ENCODE measurements around the gene C22orf23. TPM values are rescaled to one million over a fixed set of nuclear protein-coding genes. Genes with fewer than 3 reads are reported as not detected.
"Not testable (repeated sequence)": the region's sequence is repeated elsewhere in the genome, so short reads cannot be mapped to it uniquely, and the experiment has no call there.

C22orf23 gene
- polyA plus RNA-seq, 4 donors, result 0.24 TPM; not detected in 2

DNA sequence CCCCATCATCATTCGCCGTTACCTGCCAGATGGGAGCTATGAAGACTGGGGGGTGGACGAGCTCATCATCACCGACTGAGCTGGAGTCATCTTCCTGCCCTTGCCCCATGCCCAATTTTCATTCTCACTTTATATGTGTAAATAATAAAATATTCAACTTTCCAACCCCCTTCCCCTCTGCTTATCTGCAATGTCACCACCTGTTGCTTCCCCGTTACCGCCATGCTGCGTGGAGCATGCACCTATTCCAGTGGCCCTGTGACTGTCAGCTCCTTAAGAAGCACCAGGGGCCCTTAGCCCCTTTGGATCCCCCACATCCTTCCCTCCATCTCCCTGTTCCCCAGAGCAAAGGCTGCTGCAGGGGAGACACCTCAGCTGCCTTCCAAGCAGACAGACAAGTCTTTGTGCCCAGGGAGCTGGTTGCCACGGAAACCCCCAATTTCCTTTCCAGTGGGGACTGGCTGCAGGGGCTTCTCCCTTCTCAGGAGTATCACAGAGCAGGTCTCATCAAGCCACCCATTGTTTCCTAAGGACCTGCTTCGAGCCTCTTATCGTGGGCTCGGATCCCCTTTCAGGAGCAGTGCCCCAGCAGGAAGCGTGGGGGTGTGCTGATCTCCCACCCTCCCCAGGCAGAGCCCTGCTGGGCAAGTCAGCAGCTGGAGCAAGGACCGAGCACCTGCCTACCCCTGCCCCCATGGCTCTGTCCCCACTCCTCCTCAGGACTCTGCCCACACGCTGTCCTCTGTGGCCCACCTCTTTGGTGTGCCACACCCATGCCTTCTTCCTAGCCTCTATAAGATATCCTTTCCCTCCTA, 14.4 kb upstream of the C22orf23 start:
- Histone ChIP-seq H3K9me3 (ENCODE audit: control insufficient read depth in 2 of 2, insufficient read depth in 1 of 2, low read depth in 1 of 2, low read length in 1 of 2) (no peaks in the 10 kb centered on the region), H3K36me3 (ENCODE audit: control insufficient read depth in 3 of 3, insufficient read depth in 2 of 3, low read depth in 1 of 3, low read length in 3 of 3) (peaks cover 0 to 60% (median 5%) of the 10 kb centered on the region in 3 donors), H3K27ac (ENCODE audit: low read depth in 1 of 3, low read length in 2 of 3) (no peak overlapping the region), H3K27me3 (ENCODE audit: control insufficient read depth in 3 of 3, insufficient read depth in 3 of 3, low read length in 3 of 3) (no peaks in the 10 kb centered on the region), H3K4me3 (ENCODE audit: low read depth in 1 of 3, low read length in 3 of 3) (no peak overlapping the region), H3K4me1 (ENCODE audit: control insufficient read depth in 3 of 3, insufficient read depth in 2 of 3, low read depth in 1 of 3, low read length in 2 of 3) (no peaks in the 10 kb centered on the region)
- no peak for DNase-seq
- FAIRE-seq, result no peak
- WGBS, 3 donors, result 83 to 87% (median 83%) methylated on average over 14 of the region's 14 CpGs

GRCh38 chr22:37967147-37967546, 13.7 kb upstream of the C22orf23 start:
- WGBS, 3 donors, result 50 to 88% (median 59%) methylated on average over 1 of the region's 1 CpG
- FAIRE-seq, result no peak

GRCh38 chr22:37965940-37966664, 12.7 kb upstream of the C22orf23 start:
- no peak overlapping the region for H3K27ac ChIP-seq (ENCODE audit: low read depth in 1 of 3, low read length in 2 of 3)
- no peak for FAIRE-seq
- no peaks in the 10 kb centered on the region for H3K27me3 ChIP-seq (ENCODE audit: control insufficient read depth in 3 of 3, insufficient read depth in 3 of 3, low read length in 3 of 3)
- 84 to 85% (median 85%) methylated on average over 9 of the region's 9 CpGs for WGBS, 3 donors
- no peaks in the 10 kb centered on the region for H3K4me1 ChIP-seq (ENCODE audit: control insufficient read depth in 3 of 3, insufficient read depth in 2 of 3, low read depth in 1 of 3, low read length in 2 of 3)
- H3K4me3 ChIP-seq (ENCODE audit: low read depth in 1 of 3, low read length in 3 of 3), result no peak overlapping the region
- peaks cover 4 to 65% (median 10%) of the 10 kb centered on the region in 3 donors for H3K36me3 ChIP-seq (ENCODE audit: control insufficient read depth in 3 of 3, insufficient read depth in 2 of 3, low read depth in 1 of 3, low read length in 3 of 3)
- no peaks in the 10 kb centered on the region for H3K9me3 ChIP-seq (ENCODE audit: control insufficient read depth in 2 of 2, insufficient read depth in 1 of 2, low read depth in 1 of 2, low read length in 1 of 2)
- DNase-seq, result no peak

More at GRCh38 chr22:37967147-37967546, 13.7 kb upstream of the C22orf23 start:
- Histone ChIP-seq H3K27ac (ENCODE audit: low read depth in 1 of 3, low read length in 2 of 3) (no peak overlapping the region), H3K36me3 (ENCODE audit: control insufficient read depth in 3 of 3, insufficient read depth in 2 of 3, low read depth in 1 of 3, low read length in 3 of 3) (peaks cover 0 to 59% (median 6%) of the 10 kb centered on the region in 3 donors), H3K27me3 (ENCODE audit: control insufficient read depth in 3 of 3, insufficient read depth in 3 of 3, low read length in 3 of 3) (no peaks in the 10 kb centered on the region), H3K9me3 (ENCODE audit: control insufficient read depth in 2 of 2, insufficient read depth in 1 of 2, low read depth in 1 of 2, low read length in 1 of 2) (no peaks in the 10 kb centered on the region), H3K4me3 (ENCODE audit: low read depth in 1 of 3, low read length in 3 of 3) (no peak overlapping the region), H3K4me1 (ENCODE audit: control insufficient read depth in 3 of 3, insufficient read depth in 2 of 3, low read depth in 1 of 3, low read length in 2 of 3) (no peaks in the 10 kb centered on the region)
- no peak for DNase-seq

DNA sequence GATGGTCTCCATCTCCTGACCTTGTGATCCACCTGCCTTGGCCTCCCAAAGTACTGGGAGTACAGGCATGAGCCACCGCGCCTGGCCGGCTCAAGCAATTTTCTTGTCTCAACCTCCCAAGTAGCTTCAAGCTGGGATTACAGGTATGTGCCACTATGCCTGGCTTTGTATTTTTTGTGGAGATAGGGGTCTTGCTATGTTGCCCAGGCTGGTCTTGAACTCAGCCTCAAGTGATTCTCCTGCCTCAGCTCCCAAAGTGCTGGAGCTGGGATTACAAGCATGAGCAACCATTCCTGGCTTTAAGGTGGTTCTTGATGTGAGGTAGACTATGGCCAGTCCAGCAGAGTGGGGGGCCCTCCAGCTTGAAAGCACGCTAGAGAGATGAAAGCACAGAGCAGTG, 7.7 kb upstream of the C22orf23 start:
- Histone ChIP-seq H3K27me3 (ENCODE audit: control insufficient read depth in 3 of 3, insufficient read depth in 3 of 3, low read length in 3 of 3) (no peaks in the 10 kb centered on the region), H3K36me3 (ENCODE audit: control insufficient read depth in 3 of 3, insufficient read depth in 2 of 3, low read depth in 1 of 3, low read length in 3 of 3) (peaks cover 9 to 81% (median 20%) of the 10 kb centered on the region in 3 donors), H3K4me1 (ENCODE audit: control insufficient read depth in 3 of 3, insufficient read depth in 2 of 3, low read depth in 1 of 3, low read length in 2 of 3) (no peaks in the 10 kb centered on the region), H3K4me3 (ENCODE audit: low read depth in 1 of 3, low read length in 3 of 3) (no peak overlapping the region), H3K9me3 (ENCODE audit: control insufficient read depth in 2 of 2, insufficient read depth in 1 of 2, low read depth in 1 of 2, low read length in 1 of 2) (peaks cover 0 to 3% of the 10 kb centered on the region in 2 donors), H3K27ac (ENCODE audit: low read depth in 1 of 3, low read length in 2 of 3) (no peak overlapping the region)
- WGBS, 3 donors, result 97 to 100% (median 99%) methylated on average over 4 of the region's 4 CpGs
- FAIRE-seq (no peak), DNase-seq (no peak)

DNA sequence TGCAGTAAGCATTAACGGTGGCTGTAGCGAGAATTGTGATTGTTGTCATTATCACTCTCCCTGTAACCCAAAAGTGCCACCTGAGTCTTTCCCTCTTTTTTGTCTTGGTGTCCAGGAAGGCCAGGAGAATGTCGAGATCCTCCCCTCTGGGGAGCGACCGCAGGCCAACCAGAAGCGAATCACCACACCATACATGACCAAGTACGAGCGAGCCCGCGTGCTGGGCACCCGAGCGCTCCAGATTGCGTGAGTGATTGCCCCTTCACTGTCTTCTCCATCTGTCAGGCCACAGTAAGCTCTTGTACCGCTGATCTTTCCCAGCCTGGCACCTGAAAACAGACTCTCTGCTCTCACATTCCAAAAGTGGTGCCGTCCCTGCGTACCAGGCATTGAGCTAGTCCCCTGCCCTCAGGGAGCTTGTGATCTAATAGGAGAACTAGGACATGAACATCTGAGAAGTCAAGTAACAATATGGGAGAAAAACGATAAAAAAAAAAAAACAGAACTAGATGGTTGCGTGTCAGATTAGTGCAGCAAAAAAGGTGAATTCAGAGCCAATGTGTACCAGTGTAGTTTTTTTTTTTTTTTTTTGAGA, 5.9 kb upstream of the C22orf23 start:
- DNase-seq (no peak), FAIRE-seq (no peak)
- Histone ChIP-seq H3K27ac (ENCODE audit: low read depth in 1 of 3, low read length in 2 of 3) (no peak overlapping the region), H3K27me3 (ENCODE audit: control insufficient read depth in 3 of 3, insufficient read depth in 3 of 3, low read length in 3 of 3) (no peaks in the 10 kb centered on the region), H3K4me1 (ENCODE audit: control insufficient read depth in 3 of 3, insufficient read depth in 2 of 3, low read depth in 1 of 3, low read length in 2 of 3) (peaks cover 0 to 6% (median 6%) of the 10 kb centered on the region in 3 donors), H3K9me3 (ENCODE audit: control insufficient read depth in 2 of 2, insufficient read depth in 1 of 2, low read depth in 1 of 2, low read length in 1 of 2) (peaks cover 0 to 3% of the 10 kb centered on the region in 2 donors), H3K4me3 (ENCODE audit: low read depth in 1 of 3, low read length in 3 of 3) (no peak overlapping the region), H3K36me3 (ENCODE audit: control insufficient read depth in 3 of 3, insufficient read depth in 2 of 3, low read depth in 1 of 3, low read length in 3 of 3) (peaks cover 9 to 77% (median 20%) of the 10 kb centered on the region in 3 donors)
- 95 to 98% (median 96%) methylated on average over 18 of the region's 18 CpGs for WGBS, 3 donors

DNA sequence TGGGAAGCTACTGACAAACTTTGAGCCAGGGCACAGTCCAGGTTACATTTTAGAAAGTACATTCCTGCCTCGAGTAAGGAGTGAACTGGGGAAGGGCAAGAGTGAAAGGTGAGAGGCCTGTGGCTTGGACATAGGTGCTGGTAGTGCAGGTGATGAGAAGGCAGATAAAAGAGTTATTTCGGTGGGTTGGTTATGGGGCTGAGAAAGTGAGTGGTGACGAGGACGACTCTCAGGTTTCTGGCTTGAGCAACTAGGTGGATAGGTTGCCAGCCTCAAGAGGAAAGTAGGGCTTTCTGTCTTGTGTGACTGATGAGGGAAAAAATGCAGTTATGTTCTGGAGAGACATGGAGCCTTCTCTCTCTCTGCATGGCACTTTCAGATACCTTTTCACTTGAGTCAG, 3.8 kb upstream of the C22orf23 start:
- DNase-seq (no peak), FAIRE-seq (no peak)
- Histone ChIP-seq H3K4me3 (ENCODE audit: low read depth in 1 of 3, low read length in 3 of 3) (no peak overlapping the region), H3K27me3 (ENCODE audit: control insufficient read depth in 3 of 3, insufficient read depth in 3 of 3, low read length in 3 of 3) (peaks cover 0 to 11% (median 0%) of the 10 kb centered on the region in 3 donors), H3K36me3 (ENCODE audit: control insufficient read depth in 3 of 3, insufficient read depth in 2 of 3, low read depth in 1 of 3, low read length in 3 of 3) (peaks cover 9 to 62% (median 20%) of the 10 kb centered on the region in 3 donors), H3K27ac (ENCODE audit: low read depth in 1 of 3, low read length in 2 of 3) (no peak overlapping the region), H3K9me3 (ENCODE audit: control insufficient read depth in 2 of 2, insufficient read depth in 1 of 2, low read depth in 1 of 2, low read length in 1 of 2) (peaks cover 0 to 3% of the 10 kb centered on the region in 2 donors), H3K4me1 (ENCODE audit: control insufficient read depth in 3 of 3, insufficient read depth in 2 of 3, low read depth in 1 of 3, low read length in 2 of 3) (peaks cover 0 to 10% (median 7%) of the 10 kb centered on the region in 3 donors)
- WGBS, 3 donors, result 76 to 87% (median 78%) methylated on average over 4 of the region's 4 CpGs

DNA sequence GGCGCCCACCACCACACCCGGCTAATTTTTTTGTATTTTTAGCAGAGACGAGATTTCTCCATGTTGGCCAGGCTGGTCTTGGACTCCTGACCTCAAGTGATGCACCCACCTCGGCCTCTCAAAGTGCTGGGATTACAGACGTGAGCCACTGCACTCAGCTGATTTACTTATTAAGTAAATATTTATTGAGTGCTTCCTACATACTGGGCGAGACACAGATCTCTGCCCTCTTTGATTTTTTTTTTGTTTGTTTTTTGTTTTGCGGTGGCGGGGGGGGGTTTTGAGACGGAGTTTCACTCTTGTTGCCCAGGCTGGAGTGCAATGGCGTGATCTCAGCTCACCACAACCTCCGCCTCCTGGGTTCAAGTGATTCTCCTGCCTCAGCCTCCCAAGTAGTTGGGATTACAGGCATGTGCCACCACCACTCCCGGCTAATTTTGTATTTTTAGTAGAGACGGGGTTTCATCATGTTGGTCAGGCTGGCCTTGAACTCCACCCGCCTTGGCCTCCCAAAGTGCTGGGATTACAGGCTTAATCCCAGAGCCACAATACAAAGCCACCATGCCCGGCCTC, 2.5 kb upstream of the C22orf23 start:
- 74 to 78% (median 77%) methylated on average over 15 of the region's 15 CpGs for WGBS, 3 donors
- DNase-seq; FAIRE-seq; H3K4me3 ChIP-seq (ENCODE audit: low read depth in 1 of 3, low read length in 3 of 3); H3K9me3 ChIP-seq (ENCODE audit: control insufficient read depth in 2 of 2, insufficient read depth in 1 of 2, low read depth in 1 of 2, low read length in 1 of 2); H3K27ac ChIP-seq (ENCODE audit: low read depth in 1 of 3, low read length in 2 of 3): not testable (repeated sequence)
- Histone ChIP-seq H3K27me3 (ENCODE audit: control insufficient read depth in 3 of 3, insufficient read depth in 3 of 3, low read length in 3 of 3) (peaks cover 0 to 20% (median 0%) of the 10 kb centered on the region in 3 donors), H3K36me3 (ENCODE audit: control insufficient read depth in 3 of 3, insufficient read depth in 2 of 3, low read depth in 1 of 3, low read length in 3 of 3) (peaks cover 5 to 48% (median 14%) of the 10 kb centered on the region in 3 donors), H3K4me1 (ENCODE audit: control insufficient read depth in 3 of 3, insufficient read depth in 2 of 3, low read depth in 1 of 3, low read length in 2 of 3) (peaks cover 0 to 10% (median 7%) of the 10 kb centered on the region in 3 donors)

DNA sequence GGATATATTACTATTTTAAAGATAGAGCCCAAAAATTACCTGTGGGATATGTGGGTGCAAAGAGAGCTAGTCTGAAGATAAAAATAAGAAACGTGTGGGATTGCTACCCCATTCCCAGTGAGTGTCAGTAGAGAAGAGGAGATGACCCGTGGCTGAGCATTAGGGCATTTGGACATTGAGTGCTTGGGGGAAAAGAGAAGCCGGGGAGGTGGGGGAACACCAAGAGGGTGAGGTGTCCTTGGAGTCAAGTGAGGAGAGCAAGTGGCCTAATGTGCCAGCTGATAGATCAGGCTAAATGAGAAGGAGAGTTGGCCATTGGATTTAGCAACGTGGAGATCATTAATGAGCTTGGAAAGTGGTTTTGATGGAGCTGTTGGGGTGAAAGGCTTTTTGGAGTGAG, 1.3 kb upstream of the C22orf23 start:
- Histone ChIP-seq H3K9me3 (ENCODE audit: control insufficient read depth in 2 of 2, insufficient read depth in 1 of 2, low read depth in 1 of 2, low read length in 1 of 2) (peaks cover 0 to 3% of the 10 kb centered on the region in 2 donors), H3K27ac (ENCODE audit: low read depth in 1 of 3, low read length in 2 of 3) (no peak overlapping the region), H3K36me3 (ENCODE audit: control insufficient read depth in 3 of 3, insufficient read depth in 2 of 3, low read depth in 1 of 3, low read length in 3 of 3) (peaks cover 2 to 36% (median 14%) of the 10 kb centered on the region in 3 donors), H3K27me3 (ENCODE audit: control insufficient read depth in 3 of 3, insufficient read depth in 3 of 3, low read length in 3 of 3) (peaks cover 0 to 20% (median 0%) of the 10 kb centered on the region in 3 donors), H3K4me3 (ENCODE audit: low read depth in 1 of 3, low read length in 3 of 3) (peak overlapping the region in 1 of 3 donors; percentile 84), H3K4me1 (ENCODE audit: control insufficient read depth in 3 of 3, insufficient read depth in 2 of 3, low read depth in 1 of 3, low read length in 2 of 3) (peaks cover 0 to 10% (median 7%) of the 10 kb centered on the region in 3 donors)
- 57 to 66% (median 63%) methylated on average over 4 of the region's 4 CpGs for WGBS, 3 donors
- no peak for FAIRE-seq
- DNase-seq, result no peak
